Immature natural killer cell (primary cell): ENCODE results near the gene VAC14. TPM values are rescaled to one million over a fixed set of nuclear protein-coding genes. Genes with fewer than 3 reads are reported as not detected.

Experiments
- DNase-seq, 3 donors: peaks; one replicate each; pipeline ENCODE4 v3.0.0; 2022; ENCODE audit warnings: mixed read lengths in 1 of 3
- H3K27ac Mint-ChIP-seq, 6 donors: one replicate each; pipeline ENCODE4 v1.8.0; 2020; ENCODE audit warnings: mixed read lengths in 6 of 6, mild to moderate bottlenecking in 5 of 6, inconsistent platforms in 4 of 6, moderate library complexity in 3 of 6
- H3K27me3 Mint-ChIP-seq, 3 donors: one replicate each; pipeline ENCODE4 v1.8.0; 2020 to 2021; ENCODE audit warnings: low read depth in 3 of 3, mild to moderate bottlenecking in 3 of 3, mixed read lengths in 3 of 3, moderate library complexity in 3 of 3, inconsistent platforms in 1 of 3
- H3K36me3 Mint-ChIP-seq, 3 donors: one replicate each; pipeline ENCODE4 v1.8.0; 2020; ENCODE audit warnings: mixed read lengths in 3 of 3, inconsistent platforms in 2 of 3, mild to moderate bottlenecking in 2 of 3
- H3K4me1 Mint-ChIP-seq, 2 donors: one replicate each; pipeline ENCODE4 v1.8.0; 2020; ENCODE audit warnings: inconsistent platforms in 2 of 2, mild to moderate bottlenecking in 2 of 2, mixed read lengths in 2 of 2, moderate library complexity in 1 of 2
- H3K4me3 Mint-ChIP-seq, 5 donors: one replicate each; pipeline ENCODE4 v1.8.0; 2020; ENCODE audit warnings: mild to moderate bottlenecking in 5 of 5, mixed read lengths in 5 of 5, inconsistent platforms in 3 of 5, moderate library complexity in 3 of 5
- H3K9me3 Mint-ChIP-seq, 6 donors: one replicate each; pipeline ENCODE4 v1.8.0; 2020; ENCODE audit warnings: mild to moderate bottlenecking in 6 of 6, mixed read lengths in 6 of 6, inconsistent platforms in 4 of 6, moderate library complexity in 3 of 6
- polyA plus RNA-seq, 3 donors: library from polyadenylated mRNA; unstranded; fragments of 300-500 nt; fragmentation: Illumina TruSeq; gene quantifications; one replicate each; pipeline ENCODE4 v1.2.3, GENCODE V29; 2021

The VAC14 gene
- polyA plus RNA-seq, 3 donors from 2014 or later = 19.1 to 42.2 (median 28.1) TPM

- Mint-ChIP-seq H3K27me3 (peaks cover 0 to 1% (median 0%) of the 10 kb centered on the region in 3 donors), H3K36me3 (peaks cover 0 to 3% (median 0%) of the 10 kb centered on the region in 3 donors), H3K4me3 (no peak overlapping the region), H3K9me3 (no peaks in the 10 kb centered on the region), H3K4me1 (no peaks in the 10 kb centered on the region), H3K27ac (no peak overlapping the region)
- DNase-seq = no peak
These were observed 137.2 kb downstream of the VAC14 start for GRCh38 chr16:70663524-70664324.

GRCh38 chr16:70662991-70663523, 137.9 kb downstream of the VAC14 start:
- no peaks in the 10 kb centered on the region for H3K9me3 Mint-ChIP-seq
- no peak overlapping the region for H3K4me3 Mint-ChIP-seq
- peaks cover 0 to 1% (median 0%) of the 10 kb centered on the region in 3 donors for H3K27me3 Mint-ChIP-seq
- DNase-seq = no peak
- H3K36me3 Mint-ChIP-seq = peaks cover 0 to 3% (median 0%) of the 10 kb centered on the region in 3 donors
- no peaks in the 10 kb centered on the region for H3K4me1 Mint-ChIP-seq
- no peak overlapping the region for H3K27ac Mint-ChIP-seq

GRCh38 chr16:70661918-70662641, 138.9 kb downstream of the VAC14 start:
- Mint-ChIP-seq H3K27ac (no peak overlapping the region), H3K4me3 (no peak overlapping the region), H3K9me3 (no peaks in the 10 kb centered on the region), H3K36me3 (peaks cover 0 to 3% (median 0%) of the 10 kb centered on the region in 3 donors), H3K4me1 (no peaks in the 10 kb centered on the region), H3K27me3 (peaks cover 0 to 1% (median 0%) of the 10 kb centered on the region in 3 donors)
- no peak for DNase-seq

- peaks cover 0 to 1% (median 0%) of the 10 kb centered on the region in 3 donors for H3K27me3 Mint-ChIP-seq
- DNase-seq = no peak
- H3K36me3 Mint-ChIP-seq = no peaks in the 10 kb centered on the region
- H3K9me3 Mint-ChIP-seq = no peaks in the 10 kb centered on the region
- H3K4me1 Mint-ChIP-seq = no peaks in the 10 kb centered on the region
- H3K27ac Mint-ChIP-seq = no peak overlapping the region
- H3K4me3 Mint-ChIP-seq = no peak overlapping the region
These were observed 139.4 kb downstream of the VAC14 start for GRCh38 chr16:70661534-70661917.

- DNase-seq = no peak
- Mint-ChIP-seq H3K27ac (no peak overlapping the region), H3K4me1 (no peaks in the 10 kb centered on the region), H3K4me3 (no peak overlapping the region), H3K36me3 (no peaks in the 10 kb centered on the region), H3K27me3 (peaks cover 0 to 1% (median 0%) of the 10 kb centered on the region in 3 donors), H3K9me3 (no peaks in the 10 kb centered on the region)
These were observed 140.1 kb downstream of the VAC14 start for GRCh38 chr16:70660672-70661350.

- no peak overlapping the region for H3K4me3 Mint-ChIP-seq
- no peaks in the 10 kb centered on the region for H3K9me3 Mint-ChIP-seq
- no peak overlapping the region for H3K27ac Mint-ChIP-seq
- no peak for DNase-seq
- peaks cover 0 to 1% (median 0%) of the 10 kb centered on the region in 3 donors for H3K27me3 Mint-ChIP-seq
- H3K36me3 Mint-ChIP-seq = no peaks in the 10 kb centered on the region
- no peaks in the 10 kb centered on the region for H3K4me1 Mint-ChIP-seq
These were observed 140.8 kb downstream of the VAC14 start for GRCh38 chr16:70659953-70660671.

- Mint-ChIP-seq H3K4me1 (no peaks in the 10 kb centered on the region), H3K27me3 (peaks cover 0 to 1% (median 0%) of the 10 kb centered on the region in 3 donors), H3K4me3 (no peak overlapping the region), H3K9me3 (no peaks in the 10 kb centered on the region), H3K27ac (no peak overlapping the region), H3K36me3 (no peaks in the 10 kb centered on the region)
- DNase-seq = no peak
These were observed 141.4 kb downstream of the VAC14 start for GRCh38 chr16:70659546-70659945.

GRCh38 chr16:70658921-70659320, 142.0 kb downstream of the VAC14 start:
- Mint-ChIP-seq H3K27me3 (peaks cover 0 to 1% (median 0%) of the 10 kb centered on the region in 3 donors), H3K27ac (no peak overlapping the region)

GRCh38 chr16:70657956-70658355, 143.0 kb downstream of the VAC14 start:
- Mint-ChIP-seq H3K27ac (no peak overlapping the region), H3K4me1 (peaks cover 4 to 7% of the 10 kb centered on the region in 2 donors), H3K9me3 (no peaks in the 10 kb centered on the region), H3K27me3 (peaks cover 0 to 1% (median 0%) of the 10 kb centered on the region in 3 donors), H3K4me3 (no peak overlapping the region), H3K36me3 (no peaks in the 10 kb centered on the region)
- no peak for DNase-seq

More at GRCh38 chr16:70658921-70659320, 142.0 kb downstream of the VAC14 start:
- peaks cover 1 to 2% of the 10 kb centered on the region in 2 donors for H3K4me1 Mint-ChIP-seq
- DNase-seq = no peak
- no peaks in the 10 kb centered on the region for H3K9me3 Mint-ChIP-seq
- no peak overlapping the region for H3K4me3 Mint-ChIP-seq
- H3K36me3 Mint-ChIP-seq = no peaks in the 10 kb centered on the region

- no peak for DNase-seq
- Mint-ChIP-seq H3K27ac (no peak overlapping the region), H3K9me3 (no peaks in the 10 kb centered on the region), H3K4me1 (peaks cover 4 to 7% of the 10 kb centered on the region in 2 donors), H3K4me3 (no peak overlapping the region), H3K36me3 (no peaks in the 10 kb centered on the region), H3K27me3 (peaks cover 0 to 2% (median 1%) of the 10 kb centered on the region in 3 donors)
These were observed 144.2 kb downstream of the VAC14 start for GRCh38 chr16:70656712-70657263.

GRCh38 chr16:70656065-70656711, 144.8 kb downstream of the VAC14 start:
- H3K27ac Mint-ChIP-seq = no peak overlapping the region
- H3K9me3 Mint-ChIP-seq = no peaks in the 10 kb centered on the region
- peaks cover 0 to 2% (median 1%) of the 10 kb centered on the region in 3 donors for H3K27me3 Mint-ChIP-seq
- H3K4me1 Mint-ChIP-seq = peaks cover 4 to 7% of the 10 kb centered on the region in 2 donors
- H3K36me3 Mint-ChIP-seq = no peaks in the 10 kb centered on the region
- no peak for DNase-seq
- no peak overlapping the region for H3K4me3 Mint-ChIP-seq
